SK-N-SH (cell line): ENCODE data around the gene APBB3. TPM values are rescaled to one million over a fixed set of nuclear protein-coding genes. Genes with fewer than 3 reads are reported as not detected.
"Not testable (repeated sequence)": the region's sequence is repeated elsewhere in the genome, so short reads cannot be mapped to it uniquely, and the experiment has no call there.

Source experiments
- CTCF ChIA-PET: fragments of 300-600, 350-600 bp; formaldehyde crosslinking; extraction: SDS; loops from one replicate; lab custom pipeline; 2021; lab: Yijun Ruan, JAX
- POLR2A ChIA-PET: fragments of 350-600 bp; sonication (Branson Sonifier 250); formaldehyde crosslinking; extraction: SDS; loops from one replicate; lab custom pipeline; 2020; ENCODE audit warnings: antibody characterized with exemption, inconsistent platforms; lab: Yijun Ruan, JAX
- DNase-seq: peaks from one replicate; pipeline ENCODE4 v3.0.0; 2012
- H2AFZ ChIP-seq: fragments of 200-600 bp; sonication (generic); 2 replicates; pipeline ENCODE4 v1.8.1; 2016; ENCODE audit warnings: antibody characterized with exemption, mild to moderate bottlenecking, low read depth
- H3F3A ChIP-seq: fragments of 200-600 bp; sonication (generic); replicated peaks from 2 replicates; pipeline ENCODE3; 2016; ENCODE audit warnings: antibody characterized with exemption, mild to moderate bottlenecking; ENCODE audit not compliant: insufficient read depth
- H3K27ac ChIP-seq, 2 experiments: fragments of 200-500 bp in 1 of 2; fragments of 200-600 bp in 1 of 2; sonication (Bioruptor generic) in 1 of 2; sonication (generic), shearing (Covaris generic) in 1 of 2; 2 replicates each; pipeline versions ENCODE4 v1.5.1 to v1.6.1; 2014 to 2016; ENCODE audit warnings: low read depth in 2 of 2, inconsistent platforms in 1 of 2, low read length in 1 of 2, mild to moderate bottlenecking in 1 of 2, mixed read lengths in 1 of 2
- H3K27me3 ChIP-seq: fragments of 200-600 bp; sonication (generic), shearing (Covaris generic); 2 replicates; pipeline ENCODE4 v1.6.1; 2016; ENCODE audit warnings: mixed run types; ENCODE audit not compliant: insufficient read depth
- H3K36me3 ChIP-seq, 2 experiments: fragments of 200-500 bp in 1 of 2; fragments of 200-600 bp in 1 of 2; sonication (Bioruptor generic) in 1 of 2; sonication (generic) in 1 of 2; replicated peaks in 1 of 2; 2 replicates each; pipeline versions ENCODE3 to v1.5.1; 2014 to 2016; ENCODE audit warnings: low read length in 1 of 2, mild to moderate bottlenecking in 1 of 2; ENCODE audit not compliant: insufficient read depth in 2 of 2, control insufficient read depth in 1 of 2
- H3K4me1 ChIP-seq, 2 experiments: fragments of 200-500 bp in 1 of 2; fragments of 200-600 bp in 1 of 2; sonication (Bioruptor generic) in 1 of 2; sonication (generic), shearing (Covaris generic) in 1 of 2; 2 replicates each; pipeline versions ENCODE4 v1.5.1 to v1.6.1; 2014 to 2016; ENCODE audit warnings: low read depth in 1 of 2, low read length in 1 of 2, mixed run types in 1 of 2; ENCODE audit not compliant: insufficient read depth in 2 of 2, control insufficient read depth in 1 of 2
- H3K4me2 ChIP-seq: fragments of 200-600 bp; sonication (generic), shearing (Covaris generic); 2 replicates; pipeline ENCODE4 v1.6.1; 2017; ENCODE audit warnings: mixed run types
- H3K4me3 ChIP-seq, 2 experiments: fragments of 200-500 bp in 1 of 2; fragments of 200-600 bp in 1 of 2; sonication (Bioruptor generic) in 1 of 2; sonication (generic), shearing (Covaris generic) in 1 of 2; 2 replicates each; pipeline versions ENCODE4 v1.5.1 to v1.8.1; 2014 to 2016; ENCODE audit warnings: low read depth in 2 of 2, inconsistent platforms in 1 of 2, low read length in 1 of 2, mild to moderate bottlenecking in 1 of 2, mixed read lengths in 1 of 2, moderate library complexity in 1 of 2
- H3K79me2 ChIP-seq: fragments of 200-600 bp; sonication (generic); 2 replicates; pipeline ENCODE4 v1.8.1; 2017; ENCODE audit warnings: mild to moderate bottlenecking; ENCODE audit not compliant: insufficient read depth
- H3K9ac ChIP-seq: fragments of 200-600 bp; sonication (generic); 2 replicates; pipeline ENCODE4 v1.6.1; 2017; ENCODE audit warnings: mixed run types
- H3K9me2 ChIP-seq: fragments of 200-600 bp; sonication (generic); 2 replicates; pipeline ENCODE4 v1.6.1; 2017; ENCODE audit warnings: mixed run types
- H3K9me3 ChIP-seq: fragments of 200-600 bp; sonication (generic); 2 replicates; pipeline ENCODE4 v1.6.1; 2017; ENCODE audit warnings: mixed run types, mild to moderate bottlenecking, moderate library complexity
- H4K20me1 ChIP-seq: fragments of 200-600 bp; sonication (generic); 2 replicates; pipeline ENCODE4 v1.6.1; 2017; ENCODE audit warnings: mild to moderate bottlenecking, mixed run types; ENCODE audit not compliant: insufficient read depth
- CHD2 ChIP-seq: fragments of 150-350 bp; IDR thresholded peaks from 2 replicates; pipeline ENCODE4 v1.6.1; 2018; ENCODE audit warnings: low read length; ENCODE audit not compliant: partially characterized antibody
- EP300 ChIP-seq, 2 experiments: IDR thresholded peaks; 2 replicates each; pipeline versions ENCODE4 v1.4.0 to v1.6.1; 2012; ENCODE audit warnings: borderline replicate concordance in 1 of 2, low read depth in 1 of 2, low read length in 1 of 2
- FOSL2 ChIP-seq: IDR thresholded peaks from 2 replicates; pipeline ENCODE4 v1.4.0; 2012; ENCODE audit warnings: low read depth, mild to moderate bottlenecking, moderate library complexity, borderline replicate concordance
- JUND ChIP-seq: IDR thresholded peaks from 2 replicates; pipeline ENCODE4 v1.4.0; 2012
- NRF1 ChIP-seq: IDR thresholded peaks from 2 replicates; pipeline ENCODE4 v1.6.1; 2012; ENCODE audit warnings: low read depth, mild to moderate bottlenecking, low read length
- POLR2AphosphoS5 ChIP-seq: IDR thresholded peaks from 2 replicates; pipeline ENCODE4 v1.6.1; 2012; ENCODE audit warnings: low read depth, low read length
- RAD21 ChIP-seq: IDR thresholded peaks from 2 replicates; pipeline ENCODE4 v1.6.1; 2012; ENCODE audit warnings: mild to moderate bottlenecking, low read length
- RCOR1 ChIP-seq: fragments of 150-350 bp; IDR thresholded peaks from 2 replicates; pipeline ENCODE4 v1.6.1; 2017; ENCODE audit warnings: antibody characterized with exemption, low read length
- RFX5 ChIP-seq: IDR thresholded peaks from 2 replicates; pipeline ENCODE4 v1.6.1; 2012; ENCODE audit warnings: mild to moderate bottlenecking, improper control_type of control experiment, low read length
- SMC3 ChIP-seq: IDR thresholded peaks from 2 replicates; pipeline ENCODE4 v1.6.1; 2012; ENCODE audit warnings: low read depth, low read length, improper control_type of control experiment
- TAF1 ChIP-seq: IDR thresholded peaks from 2 replicates; pipeline ENCODE4 v1.6.1; 2012; ENCODE audit warnings: low read depth, mild to moderate bottlenecking, low read length, moderate library complexity, borderline replicate concordance
- TEAD4 ChIP-seq: IDR thresholded peaks from 2 replicates; pipeline ENCODE4 v1.4.0; 2012; ENCODE audit warnings: mild to moderate bottlenecking, borderline replicate concordance; ENCODE audit not compliant: insufficient read depth
- YY1 ChIP-seq: IDR thresholded peaks from 2 replicates; pipeline ENCODE4 v1.4.0; 2012; ENCODE audit warnings: low read depth, mild to moderate bottlenecking
- WGBS: methylation state at CpG from one replicate; pipeline ENCODE4 v1.1.6; 2017; ENCODE audit warnings: low lambda C conversion rate; 5-methylcytosine and 5-hydroxymethylcytosine counted together
- polyA plus RNA-seq, 3 experiments: library from polyadenylated mRNA; depleted of rRNA; stranded (reverse); fragments of >200 nt; gene quantifications; 2 replicates each; pipeline ENCODE4 v1.2.3, GENCODE V29; 2012
- TF ChIP-seq, protein P1 (sequence below): IDR thresholded peaks from 2 replicates; pipeline ENCODE4 v1.4.0; 2012; ENCODE audit warnings: low read depth
- TF ChIP-seq, protein P2 (sequence below): IDR thresholded peaks from 2 replicates; pipeline ENCODE4 v1.4.0; 2012; ENCODE audit warnings: low read depth, borderline replicate concordance
- TF ChIP-seq, protein P3 (sequence below): fragments of 150-350 bp; IDR thresholded peaks from 2 replicates; pipeline ENCODE4 v1.6.1; 2017; ENCODE audit warnings: antibody characterized with exemption, low read length, low read depth, borderline replicate concordance
- TF ChIP-seq, protein P4 (sequence below): IDR thresholded peaks from 2 replicates; pipeline ENCODE4; 2012

Gene APBB3
- polyA plus RNA-seq, 1 of the 3 experiments (the other 2 are of a cell fraction), result 36.0 TPM

DNA sequence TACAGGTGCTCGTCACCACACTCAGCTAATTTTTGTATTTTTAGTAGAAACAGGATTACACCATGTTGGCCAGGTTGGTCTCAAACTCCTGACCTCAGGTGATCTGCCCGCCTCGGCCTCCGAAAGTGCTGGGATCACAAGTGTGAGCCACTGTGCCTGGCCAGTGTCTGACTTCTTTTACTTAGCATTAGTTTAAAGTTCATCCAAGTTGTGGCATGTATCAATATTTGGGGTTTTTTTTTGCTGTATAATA lies 39.0 kb upstream of the APBB3 start:
- H3K4me1 ChIP-seq, H3K9me3 ChIP-seq, H3K27me3 ChIP-seq, H3F3A ChIP-seq, H3K4me3 ChIP-seq, CTCF ChIA-PET, H3K79me2 ChIP-seq, H3K9me2 ChIP-seq, POLR2A ChIA-PET, H3K9ac ChIP-seq, H4K20me1 ChIP-seq, H3K27ac ChIP-seq, H3K4me2 ChIP-seq, H3K36me3 ChIP-seq, DNase-seq, H2AFZ ChIP-seq: not testable (repeated sequence)
- WGBS, result 80% methylated on average over 4 of the region's 4 CpGs

DNA sequence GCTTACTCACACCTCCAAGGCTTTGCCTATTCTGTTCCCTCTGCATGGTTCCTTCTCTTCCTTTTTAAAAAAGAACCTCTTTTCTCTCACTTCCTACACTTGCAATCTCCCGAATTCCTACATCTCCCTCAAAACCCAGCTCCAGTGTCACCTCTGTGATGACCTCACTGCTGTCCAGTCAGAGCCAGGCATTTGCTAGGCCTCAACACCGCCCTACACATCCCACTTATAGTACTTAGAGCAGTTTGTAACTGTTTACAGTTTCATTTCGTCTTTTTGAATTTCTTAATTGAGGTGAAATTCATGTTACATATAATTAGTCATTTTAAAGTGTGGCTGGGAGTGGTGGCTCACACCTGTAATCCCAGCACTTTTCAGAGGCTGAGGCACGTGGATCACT lies 37.7 kb upstream of the APBB3 start:
- Histone ChIP-seq H3K4me2 (no peak overlapping the region), H3F3A (no peaks in the 10 kb centered on the region), H3K79me2 (no peaks in the 10 kb centered on the region), H4K20me1 (no peaks in the 10 kb centered on the region), H3K36me3 (no peaks in the 10 kb centered on the region), H3K9ac (no peak overlapping the region), H3K27me3 (no peaks in the 10 kb centered on the region), H3K9me2 (no peaks in the 10 kb centered on the region), H3K27ac (no peak overlapping the region), H3K4me1 (no peaks in the 10 kb centered on the region), H3K4me3 (no peak overlapping the region), H2AFZ (no peak overlapping the region), H3K9me3 (no peaks in the 10 kb centered on the region)
- 53% methylated on average over 4 of the region's 4 CpGs for WGBS
- no peak for TF ChIP-seq JUND
- no peak for TF ChIP-seq EP300 (IDR thresholded peaks at IDR 0.05; ENCODE audit: borderline replicate concordance in 1 of 2, low read depth in 1 of 2, low read length in 1 of 2)
- TF ChIP-seq, protein P1, sequence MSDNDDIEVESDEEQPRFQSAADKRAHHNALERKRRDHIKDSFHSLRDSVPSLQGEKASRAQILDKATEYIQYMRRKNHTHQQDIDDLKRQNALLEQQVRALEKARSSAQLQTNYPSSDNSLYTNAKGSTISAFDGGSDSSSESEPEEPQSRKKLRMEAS, result no peak
- TF ChIP-seq FOSL2, result no peak
- TF ChIP-seq, protein P2, sequence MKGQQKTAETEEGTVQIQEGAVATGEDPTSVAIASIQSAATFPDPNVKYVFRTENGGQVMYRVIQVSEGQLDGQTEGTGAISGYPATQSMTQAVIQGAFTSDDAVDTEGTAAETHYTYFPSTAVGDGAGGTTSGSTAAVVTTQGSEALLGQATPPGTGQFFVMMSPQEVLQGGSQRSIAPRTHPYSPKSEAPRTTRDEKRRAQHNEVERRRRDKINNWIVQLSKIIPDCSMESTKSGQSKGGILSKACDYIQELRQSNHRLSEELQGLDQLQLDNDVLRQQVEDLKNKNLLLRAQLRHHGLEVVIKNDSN, result no peak
- TF ChIP-seq POLR2AphosphoS5, result no peak
- no peak for TF ChIP-seq SMC3
- TF ChIP-seq TEAD4, result no peak
- TF ChIP-seq, protein P3, sequence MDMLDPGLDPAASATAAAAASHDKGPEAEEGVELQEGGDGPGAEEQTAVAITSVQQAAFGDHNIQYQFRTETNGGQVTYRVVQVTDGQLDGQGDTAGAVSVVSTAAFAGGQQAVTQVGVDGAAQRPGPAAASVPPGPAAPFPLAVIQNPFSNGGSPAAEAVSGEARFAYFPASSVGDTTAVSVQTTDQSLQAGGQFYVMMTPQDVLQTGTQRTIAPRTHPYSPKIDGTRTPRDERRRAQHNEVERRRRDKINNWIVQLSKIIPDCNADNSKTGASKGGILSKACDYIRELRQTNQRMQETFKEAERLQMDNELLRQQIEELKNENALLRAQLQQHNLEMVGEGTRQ, result no peak
- no peak for DNase-seq
- POLR2A ChIA-PET, result no interaction called here
- CTCF ChIA-PET, result interaction anchor here (0.7 kb wide), 1 partner anchor 229 kb away, joined by 3 read pairs; no protein-coding TSS in a partner anchor

DNA sequence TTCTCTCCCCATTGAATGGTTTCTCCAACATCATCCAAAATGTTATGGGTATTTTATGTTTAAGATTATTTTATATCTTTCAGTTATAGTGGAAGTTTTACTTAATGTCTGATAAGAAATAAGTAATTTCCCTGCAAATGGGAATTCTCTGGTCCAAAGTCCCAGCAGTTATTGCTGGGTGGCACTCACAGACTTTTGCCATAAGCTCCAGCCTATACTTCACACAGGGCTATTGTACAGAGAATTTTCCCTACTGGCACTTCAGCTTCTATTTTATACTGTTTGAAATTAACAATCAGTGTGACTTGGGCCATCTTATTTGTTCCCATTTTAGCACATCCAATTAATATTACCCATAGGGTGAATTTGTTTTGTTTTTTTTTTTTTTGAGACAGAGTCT lies 35.7 kb upstream of the APBB3 start:
- no peak for TF ChIP-seq NRF1
- TF ChIP-seq, protein P4, sequence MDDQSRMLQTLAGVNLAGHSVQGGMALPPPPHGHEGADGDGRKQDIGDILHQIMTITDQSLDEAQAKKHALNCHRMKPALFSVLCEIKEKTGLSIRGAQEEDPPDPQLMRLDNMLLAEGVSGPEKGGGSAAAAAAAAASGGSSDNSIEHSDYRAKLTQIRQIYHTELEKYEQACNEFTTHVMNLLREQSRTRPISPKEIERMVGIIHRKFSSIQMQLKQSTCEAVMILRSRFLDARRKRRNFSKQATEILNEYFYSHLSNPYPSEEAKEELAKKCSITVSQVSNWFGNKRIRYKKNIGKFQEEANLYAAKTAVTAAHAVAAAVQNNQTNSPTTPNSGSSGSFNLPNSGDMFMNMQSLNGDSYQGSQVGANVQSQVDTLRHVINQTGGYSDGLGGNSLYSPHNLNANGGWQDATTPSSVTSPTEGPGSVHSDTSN, result no peak
- TF ChIP-seq, protein P3, result no peak
- TF ChIP-seq TAF1, result no peak
- TF ChIP-seq RCOR1, result no peak
- TF ChIP-seq RAD21, result no peak
- TF ChIP-seq YY1, result no peak
- TF ChIP-seq EP300 (IDR thresholded peaks at IDR 0.05; ENCODE audit: borderline replicate concordance in 1 of 2, low read depth in 1 of 2, low read length in 1 of 2), result no peak
- TF ChIP-seq, protein P1, result no peak
- TF ChIP-seq RFX5, result no peak
- TF ChIP-seq POLR2AphosphoS5, result no peak
- TF ChIP-seq CHD2, result no peak
- TF ChIP-seq SMC3, result no peak
- TF ChIP-seq, all 33 proteins: peak for 0
- no peak overlapping the region for H3K4me2 ChIP-seq
- ChIA-PET POLR2A (no interaction called here), CTCF (interaction anchor here (1.0 to 1.4 kb wide), 5 partner anchors 19 to 1035 kb away, joined by 3 to 4 read pairs (median 3); no protein-coding TSS in a partner anchor)
- no peaks in the 10 kb centered on the region for H3K27me3 ChIP-seq
- H4K20me1 ChIP-seq, result no peaks in the 10 kb centered on the region
- no peak overlapping the region for H3K9ac ChIP-seq
- H2AFZ ChIP-seq, result no peak overlapping the region
- H3K36me3 ChIP-seq, result no peaks in the 10 kb centered on the region
- peaks cover 0 to 3% of the 10 kb centered on the region in 2 experiments; a peak in 1 of 4 replicates for H3K4me1 ChIP-seq
- H3K27ac ChIP-seq, result no peak overlapping the region
- H3K4me3 ChIP-seq, result no peak overlapping the region
- DNase-seq, result no peak
- no peaks in the 10 kb centered on the region for H3K9me3 ChIP-seq
- no peaks in the 10 kb centered on the region for H3K79me2 ChIP-seq
- H3K9me2 ChIP-seq, result no peaks in the 10 kb centered on the region
- no peaks in the 10 kb centered on the region for H3F3A ChIP-seq
